Hepatocyte (in vitro differentiated cells): ENCODE results near the gene TMOD2.

Source experiments
- CTCF ChIP-seq: fragments of 200-600 bp; sonication (generic); IDR thresholded peaks from 2 replicates; pipeline ENCODE4 v1.5.1; 2016; ENCODE audit warnings: antibody characterized with exemption, mild to moderate bottlenecking; ENCODE audit not compliant: poor library complexity
- EZH2phosphoT487 ChIP-seq: fragments of 200-600 bp; sonication (generic); IDR thresholded peaks from one replicate; pipeline ENCODE4 v1.6.1; 2018; ENCODE audit warnings: antibody characterized with exemption, mild to moderate bottlenecking, low read depth, moderate library complexity; ENCODE audit not compliant: unreplicated experiment, severe bottlenecking

- no peak for TF ChIP-seq CTCF
- TF ChIP-seq EZH2phosphoT487: no peak
Observed at GRCh38 chr15:51706291-51706690, 45.1 kb upstream of the TMOD2 start.
